OCI-LY7 (cell line): Measurements from ENCODE around the gene RPL18. TPM values are rescaled to one million over a fixed set of nuclear protein-coding genes. Genes with fewer than 3 reads are reported as not detected.

ENCODE experiments used
- BruUV-seq: library from RNA; stranded (reverse); fragments of 400-500 nt; replicated peaks from 2 replicates; lab custom pipeline; 2021; lab: Mats Ljungman, UMichigan
- CTCF ChIA-PET: fragments of 300-600 bp; sonication (Branson Sonifier 250); formaldehyde crosslinking; loops from one replicate; lab custom pipeline; 2022; ENCODE audit warnings: antibody characterized with exemption; ENCODE audit not compliant: unreplicated experiment; lab: Charles Lee
- POLR2A ChIA-PET: fragments of 300-600 bp; sonication (Branson Sonifier 250); formaldehyde crosslinking; loops from one replicate; lab custom pipeline; 2022; ENCODE audit warnings: antibody characterized with exemption; lab: Charles Lee
- DNase-seq: peaks from one replicate; pipeline ENCODE4 v3.0.0-alpha.2; 2015; ENCODE audit warnings: low spot score
- H2AFZ ChIP-seq: fragments of 200-600 bp; sonication (generic), shearing (Covaris generic); 2 replicates; pipeline ENCODE4 v1.6.1; 2014; ENCODE audit warnings: mild to moderate bottlenecking, antibody characterized with exemption, low read length, moderate library complexity
- H3K27ac ChIP-seq: fragments of 200-600 bp; sonication (generic); 2 replicates; pipeline ENCODE4 v1.5.1; 2014; ENCODE audit warnings: mixed run types, low read depth, mild to moderate bottlenecking, moderate library complexity, low read length, inconsistent platforms; ENCODE audit not compliant: poor library complexity, severe bottlenecking
- H3K36me3 ChIP-seq: fragments of 200-600 bp; sonication (generic); 2 replicates; pipeline ENCODE4 v1.6.1; 2014; ENCODE audit warnings: mild to moderate bottlenecking, antibody characterized with exemption, low read length, moderate library complexity, mixed read lengths; ENCODE audit not compliant: insufficient read depth
- H3K4me1 ChIP-seq: fragments of 200-600 bp; sonication (generic); 2 replicates; pipeline ENCODE4 v1.5.1; 2014; ENCODE audit warnings: mild to moderate bottlenecking, low read length; ENCODE audit not compliant: insufficient read depth, poor library complexity, severe bottlenecking
- H3K4me2 ChIP-seq: fragments of 200-600 bp; sonication (generic); 2 replicates; pipeline ENCODE4 v1.6.1; 2014; ENCODE audit warnings: mild to moderate bottlenecking, low read length
- H3K4me3 ChIP-seq: fragments of 200-600 bp; sonication (generic); 2 replicates; pipeline ENCODE4 v1.5.1; 2014; ENCODE audit warnings: mild to moderate bottlenecking, low read depth, low read length; ENCODE audit not compliant: poor library complexity, severe bottlenecking
- H3K79me2 ChIP-seq: fragments of 200-600 bp; sonication (generic); 2 replicates; pipeline ENCODE4 v1.6.1; 2016; ENCODE audit warnings: low read depth, mild to moderate bottlenecking, low read length, moderate library complexity, mixed read lengths; ENCODE audit not compliant: insufficient read depth
- H3K9me2 ChIP-seq: fragments of 200-600 bp; sonication (generic); 2 replicates; pipeline ENCODE4 v1.6.1; 2016; ENCODE audit warnings: mild to moderate bottlenecking, low read length, mixed read lengths; ENCODE audit not compliant: insufficient read depth
- H3K9me3 ChIP-seq: fragments of 200-600 bp; sonication (generic); 2 replicates; pipeline ENCODE4 v1.6.1; 2014; ENCODE audit warnings: mild to moderate bottlenecking, mixed run types, low read length, mixed read lengths
- H4K20me1 ChIP-seq: fragments of 200-600 bp; sonication (generic); 2 replicates; pipeline ENCODE4 v1.6.1; 2014; ENCODE audit warnings: mild to moderate bottlenecking, antibody characterized with exemption, low read length, moderate library complexity, mixed read lengths; ENCODE audit not compliant: insufficient read depth
- EZH2phosphoT487 ChIP-seq: fragments of 200-600 bp; sonication (generic); IDR thresholded peaks from 2 replicates; pipeline ENCODE4 v1.6.1; 2018; ENCODE audit warnings: low read depth, borderline replicate concordance, mild to moderate bottlenecking, mixed run types, antibody characterized with exemption, low read length, moderate library complexity, mixed read lengths
- intact Hi-C: fragments of 100-400 bp; cut with micrococcal nuclease; formaldehyde crosslinking; loops from one replicate; pipeline ENCODE4 v1.10.0; 2022; ENCODE audit not compliant: unreplicated experiment
- total RNA-seq, 2 experiments: library from RNA; depleted of rRNA in 1 of 2; stranded (reverse); fragments of >200 nt in 1 of 2; shearing (Covaris generic) in 1 of 2; gene quantifications; 2 replicates each; pipeline ENCODE4 v1.2.3, GENCODE V29; 2014 to 2022
- TF ChIP-seq, protein P1 (sequence below): fragments of 200-600 bp; sonication (generic); conservative IDR thresholded peaks from 2 replicates; pipeline ENCODE4 v1.5.1; 2014; ENCODE audit warnings: mild to moderate bottlenecking, antibody characterized with exemption, low read length, moderate library complexity, mixed read lengths

Gene RPL18
- total RNA-seq, 2 experiments from 2014 or later, result 1,333 to 5,064 TPM

DNA sequence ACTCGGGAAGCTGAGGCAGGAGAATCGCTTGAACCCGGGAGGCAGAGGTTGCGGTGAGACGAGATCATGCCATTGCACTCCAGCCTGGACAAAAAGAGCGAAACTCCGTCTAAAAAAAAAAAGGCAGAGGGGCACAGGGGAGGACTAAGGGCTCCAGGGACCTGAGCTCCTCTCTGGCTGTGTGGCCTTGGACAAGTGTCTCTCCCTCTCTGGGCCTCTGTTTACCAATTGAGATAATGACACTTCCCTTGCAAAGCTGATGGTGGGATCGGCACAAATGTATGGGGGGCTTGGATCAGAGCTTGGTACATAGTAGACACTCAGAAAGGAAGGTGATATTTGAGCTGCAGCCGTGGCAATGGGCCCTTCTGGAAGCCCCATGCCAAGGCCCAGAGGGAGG, 23.8 kb downstream of the RPL18 start:
- TF ChIP-seq, protein P1, sequence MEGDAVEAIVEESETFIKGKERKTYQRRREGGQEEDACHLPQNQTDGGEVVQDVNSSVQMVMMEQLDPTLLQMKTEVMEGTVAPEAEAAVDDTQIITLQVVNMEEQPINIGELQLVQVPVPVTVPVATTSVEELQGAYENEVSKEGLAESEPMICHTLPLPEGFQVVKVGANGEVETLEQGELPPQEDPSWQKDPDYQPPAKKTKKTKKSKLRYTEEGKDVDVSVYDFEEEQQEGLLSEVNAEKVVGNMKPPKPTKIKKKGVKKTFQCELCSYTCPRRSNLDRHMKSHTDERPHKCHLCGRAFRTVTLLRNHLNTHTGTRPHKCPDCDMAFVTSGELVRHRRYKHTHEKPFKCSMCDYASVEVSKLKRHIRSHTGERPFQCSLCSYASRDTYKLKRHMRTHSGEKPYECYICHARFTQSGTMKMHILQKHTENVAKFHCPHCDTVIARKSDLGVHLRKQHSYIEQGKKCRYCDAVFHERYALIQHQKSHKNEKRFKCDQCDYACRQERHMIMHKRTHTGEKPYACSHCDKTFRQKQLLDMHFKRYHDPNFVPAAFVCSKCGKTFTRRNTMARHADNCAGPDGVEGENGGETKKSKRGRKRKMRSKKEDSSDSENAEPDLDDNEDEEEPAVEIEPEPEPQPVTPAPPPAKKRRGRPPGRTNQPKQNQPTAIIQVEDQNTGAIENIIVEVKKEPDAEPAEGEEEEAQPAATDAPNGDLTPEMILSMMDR, result no peak
- no peak for TF ChIP-seq EZH2phosphoT487
- Histone ChIP-seq H3K9me2 (no peaks in the 10 kb centered on the region), H3K4me3 (no peak overlapping the region), H3K79me2 (no peaks in the 10 kb centered on the region), H3K9me3 (no peaks in the 10 kb centered on the region), H4K20me1 (no peaks in the 10 kb centered on the region), H3K4me2 (no peak overlapping the region), H3K27ac (no peak overlapping the region), H3K4me1 (no peaks in the 10 kb centered on the region), H3K36me3 (no peaks in the 10 kb centered on the region), H2AFZ (no peak overlapping the region)
- no peak for DNase-seq
- ChIA-PET POLR2A (interaction anchor here (0.7 kb wide), 1 partner anchor 1420 kb away, joined by 4 read pairs; no protein-coding TSS in a partner anchor), CTCF (no interaction called here)
- BruUV-seq, result no TSS peak
- intact Hi-C loops, result no loop called here

GRCh38 chr19:48591021-48591420, 28.0 kb downstream of the RPL18 start:
- Histone ChIP-seq H2AFZ (no peak overlapping the region), H3K4me3 (no peak overlapping the region), H4K20me1 (no peaks in the 10 kb centered on the region), H3K4me2 (no peak overlapping the region), H3K4me1 (no peaks in the 10 kb centered on the region), H3K9me3 (no peaks in the 10 kb centered on the region), H3K36me3 (no peaks in the 10 kb centered on the region), H3K27ac (no peak overlapping the region), H3K79me2 (no peaks in the 10 kb centered on the region), H3K9me2 (no peaks in the 10 kb centered on the region)
- TF ChIP-seq EZH2phosphoT487, result no peak
- TF ChIP-seq, protein P1, result no peak
- intact Hi-C loops, result no loop called here
- no peak for DNase-seq
- no TSS peak for BruUV-seq
- ChIA-PET POLR2A (no interaction called here), CTCF (no interaction called here)

GRCh38 chr19:48588670-48589401, 30.1 kb downstream of the RPL18 start:
- Histone ChIP-seq H3K9me2 (no peaks in the 10 kb centered on the region), H3K36me3 (no peaks in the 10 kb centered on the region), H3K27ac (no peak overlapping the region), H3K4me3 (peak overlapping the region; percentile 48), H3K4me1 (peaks cover 4% of the 10 kb centered on the region), H4K20me1 (no peaks in the 10 kb centered on the region), H3K79me2 (no peaks in the 10 kb centered on the region), H3K9me3 (no peaks in the 10 kb centered on the region), H3K4me2 (peak overlapping the region; percentile 56), H2AFZ (0 out of 2 replicates have a peak overlapping the region, but pooled peaks have one; percentile 30)
- TF ChIP-seq, protein P1, result peak; percentile 94
- TF ChIP-seq EZH2phosphoT487, result no peak
- no TSS peak for BruUV-seq
- CTCF ChIA-PET, result no interaction called here
- peak; percentile 87 for DNase-seq
- intact Hi-C loops, result no loop called here
- POLR2A ChIA-PET, result no interaction called here
